ENCODE data around the gene ZNF652. TPM values are rescaled to one million over a fixed set of nuclear protein-coding genes. Genes with fewer than 3 reads are reported as not detected.
"Not testable (repeated sequence)": the region's sequence is repeated elsewhere in the genome, so short reads cannot be mapped to it uniquely, and the experiment has no call there.

Gene ZNF652
- total RNA-seq, 1 experiment from 2014 or later: 9.8 TPM

- no peak for DNase-seq (ENCODE audit: low read depth)
Measured at GRCh38 chr17:49316889-49317675, 45.0 kb downstream of the ZNF652 start.

GRCh38 chr17:49316258-49316570, 45.8 kb downstream of the ZNF652 start:
- peak; percentile 56 for DNase-seq (ENCODE audit: low read depth)

- peak; percentile 90 for DNase-seq (ENCODE audit: low read depth)
Measured at GRCh38 chr17:49315551-49316257, 46.3 kb downstream of the ZNF652 start.

GRCh38 chr17:49312722-49313121, 49.3 kb downstream of the ZNF652 start:
- DNase-seq (ENCODE audit: low read depth): no peak

- no peak for DNase-seq (ENCODE audit: low read depth)
Measured at GRCh38 chr17:49299996-49300395, 62.1 kb downstream of the ZNF652 start.

- DNase-seq (ENCODE audit: low read depth): no peak
Measured at GRCh38 chr17:49298371-49298976, 63.6 kb downstream of the ZNF652 start.

- DNase-seq (ENCODE audit: low read depth): no peak
Measured at GRCh38 chr17:49297141-49297540, 64.9 kb downstream of the ZNF652 start.

GRCh38 chr17:49294122-49294521, 67.9 kb downstream of the ZNF652 start:
- DNase-seq (ENCODE audit: low read depth): no peak

- DNase-seq (ENCODE audit: low read depth): no peak
Measured at GRCh38 chr17:49292901-49293300, 69.1 kb downstream of the ZNF652 start.

GRCh38 chr17:49291929-49292328, 70.1 kb downstream of the ZNF652 start:
- no peak for DNase-seq (ENCODE audit: low read depth)

GRCh38 chr17:49290690-49291359, 71.2 kb downstream of the ZNF652 start:
- DNase-seq (ENCODE audit: low read depth): peak; percentile 21

GRCh38 chr17:49288388-49288787, 73.7 kb downstream of the ZNF652 start:
- no peak for DNase-seq (ENCODE audit: low read depth)

GRCh38 chr17:49287481-49287880, 74.6 kb downstream of the ZNF652 start:
- no peak for DNase-seq (ENCODE audit: low read depth)

GRCh38 chr17:49286261-49286973, 75.6 kb downstream of the ZNF652 start:
- not testable (repeated sequence) for DNase-seq (ENCODE audit: low read depth)

- DNase-seq (ENCODE audit: low read depth): no peak
Measured at GRCh38 chr17:49285716-49286115, 76.3 kb downstream of the ZNF652 start.

- no peak for DNase-seq (ENCODE audit: low read depth)
Measured at GRCh38 chr17:49280918-49281317, 81.1 kb downstream of the ZNF652 start.

- DNase-seq (ENCODE audit: low read depth): no peak
Measured at GRCh38 chr17:49280061-49280460, 82.0 kb downstream of the ZNF652 start.

- DNase-seq (ENCODE audit: low read depth): not testable (repeated sequence)
Measured at GRCh38 chr17:49279263-49280015, 82.6 kb downstream of the ZNF652 start.

- DNase-seq (ENCODE audit: low read depth): no peak
Measured at GRCh38 chr17:49278076-49278475, 84.0 kb downstream of the ZNF652 start.

- DNase-seq (ENCODE audit: low read depth): no peak
Measured at GRCh38 chr17:49277638-49278037, 84.4 kb downstream of the ZNF652 start.

GRCh38 chr17:49275981-49276380, 86.1 kb downstream of the ZNF652 start:
- DNase-seq (ENCODE audit: low read depth): not testable (repeated sequence)

Measured in LHCN-M2 (cell line).